ENCODE results near the gene RIT1. TPM values are rescaled to one million over a fixed set of nuclear protein-coding genes. Genes with fewer than 3 reads are reported as not detected.

RIT1 gene
- total and polyA plus RNA-seq, 2 of the 8 experiments (the other 6 are each of a cell fraction or from before 2014, with no cell fraction given): 25.3 to 26.8 TPM

- Histone ChIP-seq H3K4me3 (ENCODE audit: extremely low read depth in 1 of 4, insufficient read depth in 2 of 4, low read depth in 3 of 4, low read length in 4 of 4) (no peak overlapping the region), H4K8ac (ENCODE audit: extremely low read depth, insufficient read depth, low read length) (no peak overlapping the region), H2BK5ac (ENCODE audit: low read depth, low read length) (no peak overlapping the region), H3K4me2 (ENCODE audit: insufficient read depth in 1 of 2, low read depth in 2 of 2, low read length in 2 of 2) (no peak overlapping the region), H2BK20ac (ENCODE audit: low read length) (no peak overlapping the region), H3K14ac (ENCODE audit: insufficient read length) (no peak overlapping the region), H3K9me3 (ENCODE audit: insufficient read depth in 2 of 2, low read depth in 1 of 2, low read length in 1 of 2) (no peaks in the 10 kb centered on the region), H2BK120ac (replicated peaks; ENCODE audit: low read depth, low read length) (no peak overlapping the region), H2BK12ac (ENCODE audit: low read depth, low read length) (no peak overlapping the region), H4K5ac (ENCODE audit: insufficient read length, low read depth, low read length) (no peak overlapping the region), H2BK15ac (ENCODE audit: low read length) (no peak overlapping the region), H3K9ac (replicated peaks in 1 of 4; ENCODE audit: extremely low read depth in 1 of 4, low read depth in 3 of 4, low read length in 3 of 4) (no peak overlapping the region), H4K91ac (replicated peaks; ENCODE audit: insufficient read length, low read length) (no peak overlapping the region), H3K4me1 (replicated peaks in 1 of 4; ENCODE audit: control insufficient read depth in 3 of 4, insufficient read depth in 4 of 4, low read length in 3 of 4) (no peaks in the 10 kb centered on the region), H3K36me3 (ENCODE audit: control insufficient read depth in 2 of 4, insufficient read depth in 4 of 4, low read length in 3 of 4) (no peaks in the 10 kb centered on the region), H4K20me1 (replicated peaks in 1 of 2; ENCODE audit: control insufficient read depth in 1 of 2, insufficient read depth in 2 of 2, low read length in 2 of 2) (no peaks in the 10 kb centered on the region), H3K27me3 (replicated peaks in 1 of 4; ENCODE audit: control insufficient read depth in 3 of 4, extremely low read depth in 1 of 4, insufficient read depth in 3 of 4, low read length in 3 of 4) (no peaks in the 10 kb centered on the region), H3K79me1 (ENCODE audit: low read depth, low read length) (no peaks in the 10 kb centered on the region), H2AK5ac (ENCODE audit: low read depth, low read length) (no peak overlapping the region), H3K4ac (replicated peaks; ENCODE audit: insufficient read length, low read depth, low read length) (no peak overlapping the region), H2AFZ (ENCODE audit: low read length) (no peak overlapping the region), H3K79me2 (ENCODE audit: control insufficient read depth in 1 of 2, insufficient read depth in 2 of 2, low read length in 2 of 2) (no peaks in the 10 kb centered on the region), H3K23me2 (ENCODE audit: low read depth, low read length) (no peaks in the 10 kb centered on the region), H3K27ac (ENCODE audit: low read depth, low read length) (no peak overlapping the region), H3K56ac (replicated peaks; ENCODE audit: insufficient read length, low read depth, low read length) (no peak overlapping the region), H3K18ac (ENCODE audit: extremely low read depth, low read length) (no peak overlapping the region), H3K23ac (ENCODE audit: insufficient read length) (no peak overlapping the region)
- 93% methylated on average over 1 of the region's 1 CpG; no CpG with 5 or more reads in 1 of the 2 experiments for WGBS, 2 experiments (ENCODE audit: extremely low coverage in 1 of 2, insufficient coverage in 1 of 2, insufficient read length in 1 of 2, insufficient replicate concordance in 2 of 2, low coverage in 1 of 2, low lambda C conversion rate in 2 of 2, missing lambda C conversion rate in 1 of 2)
- TF ChIP-seq SUZ12 (IDR thresholded peaks at IDR 0.05; ENCODE audit: low read length): no peak
- TF ChIP-seq ASH2L (IDR thresholded peaks at IDR 0.05; ENCODE audit: low read length): no peak
- TF ChIP-seq SIN3A (conservative IDR thresholded peaks at IDR 0.05 in 1 of 2, IDR thresholded peaks at IDR 0.05 in 1 of 2; ENCODE audit: low read depth in 1 of 2, low read length in 2 of 2): no peak
- no peak for TF ChIP-seq TAF1 (IDR thresholded peaks at IDR 0.05; ENCODE audit: low read depth, low read length)
- no peak for TF ChIP-seq HDAC2 (IDR thresholded peaks at IDR 0.05; ENCODE audit: borderline replicate concordance in 1 of 2, low read depth in 2 of 2, low read length in 2 of 2)
- TF ChIP-seq SIX5 (IDR thresholded peaks at IDR 0.05; ENCODE audit: low read depth, low read length): no peak
- no peak for TF ChIP-seq POLR2AphosphoS5 (IDR thresholded peaks at IDR 0.05; ENCODE audit: low read depth, low read length)
- no peak for TF ChIP-seq EZH2 (IDR thresholded peaks at IDR 0.05; ENCODE audit: low read depth, low read length, severe bottlenecking)
- no peak for TF ChIP-seq MAFK (IDR thresholded peaks at IDR 0.05; ENCODE audit: low read depth, low read length)
- TF ChIP-seq SIRT6 (IDR thresholded peaks at IDR 0.05; ENCODE audit: low read length): no peak
- TF ChIP-seq CTBP2 (IDR thresholded peaks at IDR 0.05; ENCODE audit: borderline replicate concordance, insufficient read depth, insufficient read length, low read length): no peak
- POLR2A ChIA-PET (ENCODE audit: partially characterized antibody): interaction anchor here (1.1 kb wide), 1 partner anchor 173 kb away, joined by 3 read pairs; no protein-coding TSS in a partner anchor
- DNase-seq (ENCODE audit: low read depth in 1 of 2, low spot score in 2 of 2) (no peak), FAIRE-seq (no peak)
- CTCF ChIA-PET (ENCODE audit: partially characterized antibody): interaction anchor here (1.0 to 1.5 kb wide), 2 partner anchors 22 to 118 kb away, joined by 3 read pairs; no protein-coding TSS in a partner anchor
Measured at GRCh38 chr1:155871390-155871789, 39.8 kb downstream of the RIT1 start.
